Thyroid gland (tissue), 4 donors: ENCODE results near the gene NDE1.

Experiments
- CTCF ChIP-seq, 6 experiments: fragments of 200-600 bp in 3 of 6; fragments of 450-650 bp in 3 of 6; sonication (generic) in 3 of 6; IDR thresholded peaks; one replicate each; pipeline ENCODE4 v1.5.1; 2016 to 2019; ENCODE audit warnings: antibody characterized with exemption in 6 of 6, mild to moderate bottlenecking in 2 of 6, inconsistent platforms in 1 of 6, moderate library complexity in 1 of 6
- POLR2A ChIP-seq, 2 donors: fragments of 450-650 bp; IDR thresholded peaks; one replicate each; pipeline ENCODE4 v1.6.1; 2017; ENCODE audit warnings: antibody characterized with exemption in 2 of 2, mild to moderate bottlenecking in 2 of 2, moderate library complexity in 1 of 2

GRCh38 chr16:15757077-15757386 is 107.0 kb downstream of the NDE1 start:
- TF ChIP-seq POLR2A (IDR thresholded peaks at IDR 0.05), result no peak
- TF ChIP-seq CTCF (IDR thresholded peaks at IDR 0.05), result no peak
